Chondrocyte (in vitro differentiated cells): ENCODE data around the gene DNAJC4. TPM values are rescaled to one million over a fixed set of nuclear protein-coding genes. Genes with fewer than 3 reads are reported as not detected.

Source experiments
- DNase-seq: peaks from one replicate; pipeline ENCODE4 v3.0.0; 2021; ENCODE audit warnings: mixed read lengths, low spot score
- H3K27ac Mint-ChIP-seq: one replicate; pipeline ENCODE4 v1.8.0; 2021; ENCODE audit warnings: mild to moderate bottlenecking, moderate library complexity, mixed read lengths; ENCODE audit not compliant: unreplicated experiment
- H3K27me3 Mint-ChIP-seq: 2 replicates; pipeline ENCODE4 v1.8.0; 2021; ENCODE audit warnings: low read depth, mixed read lengths
- H3K36me3 Mint-ChIP-seq: 2 replicates; pipeline ENCODE4 v1.8.0; 2021; ENCODE audit warnings: low read depth, mixed read lengths
- H3K4me1 Mint-ChIP-seq: 2 replicates; pipeline ENCODE4 v1.8.0; 2021; ENCODE audit warnings: low read depth, mild to moderate bottlenecking, mixed read lengths
- H3K4me3 Mint-ChIP-seq: one replicate; pipeline ENCODE4 v1.8.0; 2021; ENCODE audit warnings: mild to moderate bottlenecking, moderate library complexity, mixed read lengths; ENCODE audit not compliant: unreplicated experiment
- H3K9me3 Mint-ChIP-seq: 2 replicates; pipeline ENCODE4 v1.8.0; 2021; ENCODE audit warnings: low read depth, mixed read lengths
- CTCF ChIP-seq: fragments of 200-600 bp; sonication (generic); IDR thresholded peaks from 2 replicates; pipeline ENCODE4 v1.5.0; 2021; ENCODE audit warnings: antibody characterized with exemption, mild to moderate bottlenecking, moderate library complexity
- total RNA-seq: library from RNA; stranded (reverse); gene quantifications from 3 replicates; pipeline ENCODE4 v1.2.1, GENCODE V29; 2021

Gene DNAJC4
- total RNA-seq, 1 donor from 2014 or later: 31.6 TPM

GRCh38 chr11:64268893-64269539 lies 38.7 kb downstream of the DNAJC4 start:
- Mint-ChIP-seq H3K4me1 (peaks cover 25% of the 10 kb centered on the region), H3K4me3 (peak overlapping the region; percentile 91), H3K27me3 (no peaks in the 10 kb centered on the region), H3K36me3 (peaks cover 6% of the 10 kb centered on the region), H3K9me3 (no peaks in the 10 kb centered on the region), H3K27ac (peak overlapping the region; percentile 99)
- DNase-seq: no peak
- no peak for TF ChIP-seq CTCF

- H3K4me3 Mint-ChIP-seq: peak overlapping the region; percentile 91
- H3K27me3 Mint-ChIP-seq: no peaks in the 10 kb centered on the region
- no peak for DNase-seq
- peak overlapping the region; percentile 99 for H3K27ac Mint-ChIP-seq
- no peaks in the 10 kb centered on the region for H3K9me3 Mint-ChIP-seq
- peaks cover 25% of the 10 kb centered on the region for H3K4me1 Mint-ChIP-seq
- peaks cover 6% of the 10 kb centered on the region for H3K36me3 Mint-ChIP-seq
- TF ChIP-seq CTCF: peak; percentile 66
These were observed 39.3 kb downstream of the DNAJC4 start for GRCh38 chr11:64269540-64270220.

- DNase-seq: no peak
- Mint-ChIP-seq H3K9me3 (no peaks in the 10 kb centered on the region), H3K4me3 (no peak overlapping the region), H3K4me1 (peaks cover 19% of the 10 kb centered on the region), H3K27me3 (no peaks in the 10 kb centered on the region), H3K36me3 (peaks cover 6% of the 10 kb centered on the region), H3K27ac (no peak overlapping the region)
- no peak for TF ChIP-seq CTCF
These were observed 44.9 kb downstream of the DNAJC4 start for GRCh38 chr11:64275031-64275800.

- H3K27me3 Mint-ChIP-seq: no peaks in the 10 kb centered on the region
- no peak overlapping the region for H3K4me3 Mint-ChIP-seq
- no peak for TF ChIP-seq CTCF
- H3K4me1 Mint-ChIP-seq: peaks cover 19% of the 10 kb centered on the region
- H3K36me3 Mint-ChIP-seq: peaks cover 6% of the 10 kb centered on the region
- no peak for DNase-seq
- no peak overlapping the region for H3K27ac Mint-ChIP-seq
- no peaks in the 10 kb centered on the region for H3K9me3 Mint-ChIP-seq
These were observed 45.5 kb downstream of the DNAJC4 start for GRCh38 chr11:64275841-64276240.
